ENCODE measurements around the gene VPS13D.

Gene VPS13D

GRCh38 chr1:12450090-12450755, 220.4 kb downstream of the VPS13D start:
- ChIA-PET POLR2A (no interaction called here), CTCF (no interaction called here)
- no peak for DNase-seq (ENCODE audit: extremely low spot score)
- TF ChIP-seq, protein P1, sequence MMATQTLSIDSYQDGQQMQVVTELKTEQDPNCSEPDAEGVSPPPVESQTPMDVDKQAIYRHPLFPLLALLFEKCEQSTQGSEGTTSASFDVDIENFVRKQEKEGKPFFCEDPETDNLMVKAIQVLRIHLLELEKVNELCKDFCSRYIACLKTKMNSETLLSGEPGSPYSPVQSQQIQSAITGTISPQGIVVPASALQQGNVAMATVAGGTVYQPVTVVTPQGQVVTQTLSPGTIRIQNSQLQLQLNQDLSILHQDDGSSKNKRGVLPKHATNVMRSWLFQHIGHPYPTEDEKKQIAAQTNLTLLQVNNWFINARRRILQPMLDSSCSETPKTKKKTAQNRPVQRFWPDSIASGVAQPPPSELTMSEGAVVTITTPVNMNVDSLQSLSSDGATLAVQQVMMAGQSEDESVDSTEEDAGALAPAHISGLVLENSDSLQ (IDR thresholded peaks at IDR 0.05), result no peak
- TF ChIP-seq CTBP1 (IDR thresholded peaks at IDR 0.05; ENCODE audit: borderline replicate concordance) (no peak), BHLHE40 (IDR thresholded peaks at IDR 0.05; ENCODE audit: borderline replicate concordance) (no peak), FOXM1 (IDR thresholded peaks at IDR 0.05; ENCODE audit: borderline replicate concordance) (no peak), FOXK2 (IDR thresholded peaks at IDR 0.05) (no peak), ZNF384 (IDR thresholded peaks at IDR 0.05) (no peak), ARNT (IDR thresholded peaks at IDR 0.05) (no peak), NFRKB (IDR thresholded peaks at IDR 0.05) (no peak), HDGF (IDR thresholded peaks at IDR 0.05; ENCODE audit: borderline replicate concordance) (no peak), FOXA1 (IDR thresholded peaks at IDR 0.05) (no peak), SUZ12 (IDR thresholded peaks at IDR 0.05) (no peak)

DNA sequence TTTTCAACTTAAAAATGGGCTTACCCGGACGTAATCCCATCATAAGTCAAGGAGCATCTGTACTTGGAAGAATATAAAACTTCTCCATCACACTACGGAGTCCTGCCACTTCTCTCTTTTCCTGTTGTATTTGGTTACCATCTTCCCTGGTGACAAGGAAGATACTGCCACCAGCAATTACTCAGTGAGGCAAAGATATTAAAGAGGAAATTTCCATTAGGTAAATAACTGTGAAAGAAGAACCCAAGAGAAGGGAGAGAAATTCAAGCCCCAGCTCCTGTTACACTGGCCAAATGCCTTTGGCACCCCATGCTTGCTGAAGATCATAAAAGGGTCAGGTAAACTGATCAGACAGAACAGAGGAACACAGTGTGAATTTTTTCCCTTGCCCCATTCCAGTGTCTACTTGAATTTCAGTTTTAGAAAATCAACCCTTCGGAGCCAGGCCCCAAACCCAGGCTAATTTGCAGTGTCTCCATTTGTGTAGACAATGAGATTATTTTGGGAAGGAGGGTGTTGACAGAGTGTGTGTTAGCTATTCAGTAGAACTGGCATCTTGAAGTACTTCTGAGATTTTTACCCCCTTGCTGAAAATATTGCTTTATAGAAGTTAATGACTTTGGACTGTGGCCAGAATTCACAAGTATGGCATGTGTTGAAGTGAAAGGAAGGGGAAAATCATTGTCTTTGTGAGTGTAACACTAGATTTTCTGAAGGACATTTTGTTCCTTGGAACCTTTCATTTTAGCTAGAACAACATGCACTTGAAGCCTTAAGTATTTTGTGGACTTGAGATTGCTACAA, 221.1 kb downstream of the VPS13D start:
- CTCF ChIA-PET, result no interaction called here
- DNase-seq (ENCODE audit: extremely low spot score), result no peak
- TF ChIP-seq SP1 (IDR thresholded peaks at IDR 0.05) (no peak), FOXM1 (IDR thresholded peaks at IDR 0.05; ENCODE audit: borderline replicate concordance) (no peak), FOXK2 (IDR thresholded peaks at IDR 0.05) (no peak), TARDBP (IDR thresholded peaks at IDR 0.05) (no peak), ZNF384 (IDR thresholded peaks at IDR 0.05) (no peak), LEF1 (IDR thresholded peaks at IDR 0.05; ENCODE audit: borderline replicate concordance) (no peak), ARNT (IDR thresholded peaks at IDR 0.05) (no peak), SUZ12 (IDR thresholded peaks at IDR 0.05) (no peak), HDGF (IDR thresholded peaks at IDR 0.05; ENCODE audit: borderline replicate concordance) (no peak), FOXA1 (IDR thresholded peaks at IDR 0.05) (no peak), L3MBTL2 (conservative IDR thresholded peaks at IDR 0.05) (no peak), ELF4 (IDR thresholded peaks at IDR 0.05) (no peak), CTBP1 (IDR thresholded peaks at IDR 0.05; ENCODE audit: borderline replicate concordance) (no peak), BHLHE40 (IDR thresholded peaks at IDR 0.05; ENCODE audit: borderline replicate concordance) (no peak), NFRKB (IDR thresholded peaks at IDR 0.05) (no peak)
- TF ChIP-seq, protein P1 (IDR thresholded peaks at IDR 0.05), result no peak
- POLR2A ChIA-PET, result no interaction called here

DNA sequence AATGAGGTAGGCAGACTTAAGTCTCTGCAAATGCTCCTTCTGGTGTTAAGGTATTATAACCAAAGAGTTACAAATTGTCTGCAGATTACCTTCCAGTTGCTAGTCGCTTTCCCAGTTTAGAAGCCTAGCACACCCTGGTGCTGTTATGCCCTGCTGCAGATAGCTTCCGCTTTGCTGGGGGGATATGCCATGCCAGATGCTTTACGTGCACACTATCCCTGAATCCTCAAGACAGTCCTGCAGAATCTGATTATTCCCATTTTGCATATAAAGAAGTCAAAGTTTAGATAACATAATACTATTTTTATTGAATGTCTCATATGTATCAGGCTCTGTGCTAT, 221.7 kb downstream of the VPS13D start:
- TF ChIP-seq ARNT (IDR thresholded peaks at IDR 0.05), result no peak
- TF ChIP-seq, protein P1 (IDR thresholded peaks at IDR 0.05), result no peak
- no peak for TF ChIP-seq FOXM1 (IDR thresholded peaks at IDR 0.05; ENCODE audit: borderline replicate concordance)
- TF ChIP-seq CTBP1 (IDR thresholded peaks at IDR 0.05; ENCODE audit: borderline replicate concordance), result no peak
- no peak for TF ChIP-seq LEF1 (IDR thresholded peaks at IDR 0.05; ENCODE audit: borderline replicate concordance)
- TF ChIP-seq SUZ12 (IDR thresholded peaks at IDR 0.05), result no peak
- TF ChIP-seq NFRKB (IDR thresholded peaks at IDR 0.05), result no peak
- ChIA-PET POLR2A (no interaction called here), CTCF (no interaction called here)
- no peak for DNase-seq (ENCODE audit: extremely low spot score)

DNA sequence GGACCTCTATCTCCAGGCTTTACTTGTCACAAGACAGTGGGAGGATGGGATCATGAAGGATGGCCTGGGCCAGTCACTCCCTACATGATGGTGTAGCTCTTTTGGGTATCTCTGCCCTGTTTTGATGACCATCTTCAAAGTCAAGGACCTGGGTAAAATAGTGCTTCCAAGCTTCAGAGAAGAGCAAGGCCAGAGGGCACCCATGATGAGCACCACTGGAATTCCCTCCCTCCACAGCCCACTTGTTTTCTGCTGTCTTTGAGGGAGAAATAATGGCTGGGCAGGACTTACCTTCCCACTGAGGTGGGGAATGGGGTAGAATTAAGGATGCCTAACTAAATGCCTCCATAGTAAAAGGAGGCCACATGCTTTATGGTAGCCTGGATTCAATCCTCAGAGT, 222.4 kb downstream of the VPS13D start:
- no peak for DNase-seq (ENCODE audit: extremely low spot score)
- POLR2A ChIA-PET, result no interaction called here
- TF ChIP-seq CTBP1 (IDR thresholded peaks at IDR 0.05; ENCODE audit: borderline replicate concordance) (no peak), TARDBP (IDR thresholded peaks at IDR 0.05) (no peak), LEF1 (IDR thresholded peaks at IDR 0.05; ENCODE audit: borderline replicate concordance) (no peak), FOXK2 (IDR thresholded peaks at IDR 0.05) (no peak), NFRKB (IDR thresholded peaks at IDR 0.05) (no peak), HDGF (IDR thresholded peaks at IDR 0.05; ENCODE audit: borderline replicate concordance) (no peak), SP1 (IDR thresholded peaks at IDR 0.05) (no peak)
- TF ChIP-seq, protein P1 (IDR thresholded peaks at IDR 0.05), result no peak
- CTCF ChIA-PET, result no interaction called here

DNA sequence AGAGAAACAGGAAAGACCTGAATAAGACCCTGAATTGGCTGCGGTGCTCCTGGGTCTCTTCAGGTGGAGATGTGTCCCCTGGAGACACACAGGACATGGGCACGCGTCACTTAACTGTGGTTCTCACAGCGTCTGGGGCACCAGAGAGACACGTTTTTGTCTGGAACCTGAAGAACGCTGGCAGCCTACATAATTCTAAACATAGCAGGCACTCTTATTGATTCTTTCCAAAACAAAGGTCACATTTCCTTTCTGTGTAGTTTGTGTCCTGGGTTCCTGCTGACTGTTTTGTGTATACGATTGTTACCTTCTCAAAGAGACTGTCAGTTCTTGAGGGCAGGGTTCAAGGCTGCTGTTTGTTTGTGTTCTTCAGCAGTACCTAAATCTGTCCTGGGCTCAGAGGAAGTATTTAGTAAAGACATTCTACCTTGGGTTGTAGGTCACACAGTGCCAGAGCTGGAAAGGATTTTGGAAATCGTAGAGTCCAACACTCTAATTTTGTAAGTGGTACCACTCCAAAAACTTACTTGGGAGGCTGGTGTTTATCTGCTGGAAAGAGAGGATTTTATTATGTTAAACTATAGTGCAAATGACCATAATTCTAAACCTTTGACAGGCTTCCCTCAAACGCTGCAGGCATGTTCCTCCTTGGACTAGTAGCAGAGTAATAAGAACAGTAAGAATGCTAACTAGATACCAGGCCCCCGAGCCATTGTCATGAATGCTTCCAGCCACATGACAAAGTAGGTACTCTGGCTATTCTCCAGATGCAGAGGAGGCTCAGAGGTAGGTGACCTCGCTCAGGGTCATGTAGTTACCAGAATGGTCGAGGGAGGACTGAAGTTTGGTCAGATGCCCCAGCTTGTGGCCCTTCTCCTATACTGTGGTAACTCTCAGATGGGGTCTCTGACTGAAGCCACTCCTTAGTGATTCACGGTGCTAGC, 223.8 kb downstream of the VPS13D start:
- DNase-seq (ENCODE audit: extremely low spot score), result no peak
- ChIA-PET CTCF (no interaction called here), POLR2A (no interaction called here)
- TF ChIP-seq, protein P1 (IDR thresholded peaks at IDR 0.05), result peak; percentile 44; the same call in 1 of the 2 replicates
- no peak for TF ChIP-seq NFRKB (IDR thresholded peaks at IDR 0.05)
